A673 (cell line): ENCODE data around the gene MLXIP. TPM values are rescaled to one million over a fixed set of nuclear protein-coding genes. Genes with fewer than 3 reads are reported as not detected.
A peak's percentile ranks its signal among the peaks of the same experiment; 100 is the strongest.

ENCODE experiments used
- BruUV-seq: library from RNA; stranded (reverse); fragments of 400-500 nt; replicated peaks from 2 replicates; lab custom pipeline; 2021; lab: Mats Ljungman, UMichigan
- CTCF ChIA-PET: fragments of 300-600 bp; sonication (Branson Sonifier 250); formaldehyde crosslinking; loops from one replicate; lab custom pipeline; 2022; ENCODE audit warnings: antibody characterized with exemption; lab: Charles Lee
- POLR2A ChIA-PET: fragments of 300-600 bp; sonication (Branson Sonifier 250); formaldehyde crosslinking; loops from one replicate; lab custom pipeline; 2022; ENCODE audit warnings: antibody characterized with exemption; ENCODE audit not compliant: low non-redundant PET; lab: Charles Lee
- DNase-seq: peaks from one replicate; pipeline ENCODE4 v3.0.0-alpha.2; 2015; ENCODE audit warnings: low spot score
- H3K27ac ChIP-seq: fragments of 200-600 bp; sonication (generic); 2 replicates; pipeline ENCODE4 v1.5.1; 2016; ENCODE audit warnings: mixed run types, low read depth, mild to moderate bottlenecking, mixed read lengths, antibody characterized with exemption, low read length; ENCODE audit not compliant: poor library complexity, severe bottlenecking
- H3K27me3 ChIP-seq: fragments of 200-600 bp; sonication (generic); replicated peaks from 2 replicates; pipeline ENCODE4 v1.6.1; 2017; ENCODE audit warnings: mixed run types, low read depth, mild to moderate bottlenecking, mixed read lengths, antibody characterized with exemption, low read length; ENCODE audit not compliant: insufficient read depth, poor library complexity
- H3K36me3 ChIP-seq: fragments of 200-600 bp; sonication (generic); 2 replicates; pipeline ENCODE4 v1.6.1; 2016; ENCODE audit warnings: mixed run types, mild to moderate bottlenecking, mixed read lengths, antibody characterized with exemption, low read length; ENCODE audit not compliant: insufficient read depth, poor library complexity, severe bottlenecking
- H3K4me1 ChIP-seq: fragments of 200-600 bp; sonication (generic); 2 replicates; pipeline ENCODE4 v1.6.1; 2017; ENCODE audit warnings: mixed run types, mild to moderate bottlenecking, mixed read lengths, antibody characterized with exemption, low read length; ENCODE audit not compliant: insufficient read depth, poor library complexity, severe bottlenecking
- H3K4me3 ChIP-seq: fragments of 200-600 bp; sonication (generic); 2 replicates; pipeline ENCODE4 v1.5.1; 2016; ENCODE audit warnings: low read depth, mixed run types, mild to moderate bottlenecking, mixed read lengths, low read length; ENCODE audit not compliant: poor library complexity, severe bottlenecking
- H3K9me3 ChIP-seq: fragments of 200-600 bp; sonication (generic); 2 replicates; pipeline ENCODE4 v1.6.1; 2016; ENCODE audit warnings: mixed run types, low read depth, mild to moderate bottlenecking, mixed read lengths, antibody characterized with exemption, low read length; ENCODE audit not compliant: poor library complexity, severe bottlenecking
- EZH2 ChIP-seq: fragments of 200-600 bp; sonication (generic); IDR thresholded peaks from 2 replicates; pipeline ENCODE4 v1.6.1; 2017; ENCODE audit warnings: borderline replicate concordance, low read depth, mild to moderate bottlenecking, mixed read lengths, antibody characterized with exemption, low read length; ENCODE audit not compliant: poor library complexity, severe bottlenecking
- intact Hi-C: fragments of 100-400 bp; cut with micrococcal nuclease; formaldehyde crosslinking; loops from one replicate; pipeline ENCODE4 v1.10.0; 2022; ENCODE audit not compliant: unreplicated experiment
- total RNA-seq: library from RNA; stranded (reverse); gene quantifications from 2 replicates; pipeline ENCODE4 v1.2.3, GENCODE V29; 2021
- TF ChIP-seq, protein P1 (sequence below): fragments of 300-800, 200-600 bp; sonication (generic); conservative IDR thresholded peaks from 2 replicates; pipeline ENCODE4 v1.5.1; 2017; ENCODE audit warnings: low read depth, mild to moderate bottlenecking, antibody characterized with exemption, low read length, moderate library complexity, mixed read lengths

MLXIP gene
- total RNA-seq, 1 experiment from 2014 or later, result 32.7 TPM

DNA sequence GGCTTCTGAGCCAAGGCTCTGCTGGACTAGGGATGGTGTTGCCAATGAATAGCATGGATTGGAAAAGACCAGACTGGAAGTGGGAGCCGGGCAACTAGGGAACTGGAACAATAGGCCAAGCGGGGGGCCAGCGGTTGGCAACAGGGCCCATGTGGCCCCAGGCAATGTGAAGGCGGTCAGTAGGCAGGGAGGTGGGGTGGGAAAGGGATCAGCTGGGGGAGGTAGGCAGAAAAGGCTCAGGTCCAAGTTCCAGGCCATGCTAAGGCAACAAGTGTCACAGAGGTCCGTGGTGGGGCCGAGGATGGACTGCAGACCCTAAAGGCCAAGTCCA lies 14.9 kb upstream of the MLXIP start:
- POLR2A ChIA-PET, result no interaction called here

DNA sequence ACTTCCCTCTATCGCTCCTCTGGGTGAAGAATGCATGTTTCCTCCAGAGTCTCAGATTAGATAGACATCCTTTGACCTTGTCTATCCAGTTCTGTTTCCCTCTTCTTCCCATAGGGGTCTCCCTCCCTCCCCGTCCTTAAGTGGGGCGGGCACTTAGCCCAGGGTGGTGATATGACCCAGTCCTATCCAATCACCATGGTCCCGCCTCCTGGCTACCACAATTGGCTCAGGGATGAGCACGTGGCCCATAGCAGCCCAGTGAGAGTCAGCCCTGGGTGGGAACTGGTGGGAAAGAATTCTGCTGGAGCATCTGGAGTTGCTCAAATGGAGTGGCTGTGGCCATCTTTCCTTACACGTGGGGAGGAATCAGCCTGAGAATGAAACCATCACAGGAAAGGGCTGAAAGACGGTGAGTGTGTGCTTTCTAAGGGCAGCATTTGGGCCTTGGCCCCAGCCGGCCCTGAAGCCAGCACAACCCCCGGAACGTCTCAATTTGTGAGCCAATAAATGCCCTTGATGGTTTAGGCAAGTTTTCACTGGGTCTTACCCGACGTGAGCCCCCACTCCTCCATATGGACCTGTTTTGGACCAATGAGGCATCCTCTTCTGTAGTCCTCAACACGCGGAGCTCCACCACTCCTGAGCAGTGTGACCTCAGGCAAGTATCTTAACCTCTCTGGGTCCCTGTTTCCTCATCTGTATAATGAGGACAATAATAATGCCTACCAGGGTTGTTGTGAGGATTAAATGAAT lies 14.4 kb upstream of the MLXIP start:
- Histone ChIP-seq H3K27me3 (no peaks in the 10 kb centered on the region), H3K9me3 (no peaks in the 10 kb centered on the region), H3K4me3 (no peak overlapping the region), H3K27ac (peak overlapping the region; percentile 30), H3K36me3 (peaks cover 15% of the 10 kb centered on the region), H3K4me1 (peaks cover 13% of the 10 kb centered on the region)
- ChIA-PET CTCF (no interaction called here), POLR2A (no interaction called here)
- TF ChIP-seq, protein P1, sequence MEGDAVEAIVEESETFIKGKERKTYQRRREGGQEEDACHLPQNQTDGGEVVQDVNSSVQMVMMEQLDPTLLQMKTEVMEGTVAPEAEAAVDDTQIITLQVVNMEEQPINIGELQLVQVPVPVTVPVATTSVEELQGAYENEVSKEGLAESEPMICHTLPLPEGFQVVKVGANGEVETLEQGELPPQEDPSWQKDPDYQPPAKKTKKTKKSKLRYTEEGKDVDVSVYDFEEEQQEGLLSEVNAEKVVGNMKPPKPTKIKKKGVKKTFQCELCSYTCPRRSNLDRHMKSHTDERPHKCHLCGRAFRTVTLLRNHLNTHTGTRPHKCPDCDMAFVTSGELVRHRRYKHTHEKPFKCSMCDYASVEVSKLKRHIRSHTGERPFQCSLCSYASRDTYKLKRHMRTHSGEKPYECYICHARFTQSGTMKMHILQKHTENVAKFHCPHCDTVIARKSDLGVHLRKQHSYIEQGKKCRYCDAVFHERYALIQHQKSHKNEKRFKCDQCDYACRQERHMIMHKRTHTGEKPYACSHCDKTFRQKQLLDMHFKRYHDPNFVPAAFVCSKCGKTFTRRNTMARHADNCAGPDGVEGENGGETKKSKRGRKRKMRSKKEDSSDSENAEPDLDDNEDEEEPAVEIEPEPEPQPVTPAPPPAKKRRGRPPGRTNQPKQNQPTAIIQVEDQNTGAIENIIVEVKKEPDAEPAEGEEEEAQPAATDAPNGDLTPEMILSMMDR, result peak; percentile 70
- TF ChIP-seq EZH2, result no peak
- intact Hi-C loops, result no loop called here
- peak; percentile 97 for DNase-seq
- BruUV-seq, result TSS peak; percentile 62

More for the DNA sequence above, 14.9 kb upstream of the MLXIP start:
- Histone ChIP-seq H3K9me3 (no peaks in the 10 kb centered on the region), H3K4me1 (peaks cover 13% of the 10 kb centered on the region), H3K27ac (peak overlapping the region; percentile 53), H3K27me3 (no peaks in the 10 kb centered on the region), H3K36me3 (peaks cover 19% of the 10 kb centered on the region), H3K4me3 (no peak overlapping the region)
- DNase-seq, result no peak
- TF ChIP-seq EZH2, result no peak
- intact Hi-C loops, result no loop called here
- BruUV-seq, result no TSS peak
- CTCF ChIA-PET, result no interaction called here

DNA sequence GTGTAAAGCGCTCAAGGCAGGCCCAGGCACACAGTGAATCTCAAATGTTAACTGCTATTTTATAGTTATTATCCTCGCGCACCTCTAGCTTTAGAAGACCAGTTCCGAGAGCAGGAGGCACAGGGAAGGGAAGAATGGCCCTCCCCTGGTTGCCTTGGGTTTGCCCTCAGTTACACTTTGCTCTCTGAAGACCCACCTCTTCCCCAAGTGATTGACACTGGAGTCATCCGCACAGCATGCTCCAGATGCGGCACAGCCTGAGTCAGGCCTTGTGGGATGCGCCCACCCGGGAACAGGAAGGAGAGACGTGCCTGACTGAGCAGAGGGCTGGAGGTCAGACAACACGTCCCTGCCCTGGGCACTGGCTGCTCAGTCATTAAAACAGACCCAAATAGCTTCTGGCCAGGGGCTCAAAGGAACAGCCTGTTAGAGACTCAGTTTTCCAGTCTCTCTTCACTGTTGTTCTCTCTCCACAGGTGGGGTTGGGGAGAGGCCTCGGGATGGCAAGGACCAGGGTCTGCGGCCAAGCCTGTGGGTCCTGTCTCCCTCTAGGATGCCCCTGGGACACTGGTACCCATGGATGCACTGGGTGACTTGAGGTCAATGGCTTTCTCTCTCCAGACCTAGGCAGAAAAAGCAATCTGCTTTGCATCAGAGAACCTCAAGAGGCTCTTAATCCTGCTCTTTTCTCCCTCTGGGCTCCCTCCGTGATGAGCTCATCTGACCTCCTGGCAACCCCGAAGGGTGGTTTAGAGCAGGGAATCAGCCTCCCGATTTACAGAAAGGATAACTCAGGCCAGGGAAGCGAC lies 13.6 kb upstream of the MLXIP start:
- Histone ChIP-seq H3K27ac (peak overlapping the region; percentile 30), H3K9me3 (no peaks in the 10 kb centered on the region), H3K4me1 (peaks cover 13% of the 10 kb centered on the region), H3K27me3 (no peaks in the 10 kb centered on the region), H3K4me3 (no peak overlapping the region), H3K36me3 (peaks cover 8% of the 10 kb centered on the region)
- BruUV-seq, result no TSS peak
- TF ChIP-seq, protein P1, result no peak
- TF ChIP-seq EZH2, result no peak
- intact Hi-C loops, result no loop called here
- ChIA-PET CTCF (no interaction called here), POLR2A (no interaction called here)
- peak; percentile 60 for DNase-seq
